HG02571 (cell line): ENCODE measurements around the gene SPAG9.
"Not testable (repeated sequence)": the region's sequence is repeated elsewhere in the genome, so short reads cannot be mapped to it uniquely, and the experiment has no call there.

ENCODE experiments used
- ATAC-seq: cut with Tn5 transposase; IDR thresholded peaks from one replicate; pipeline ENCODE4 v1.9.1; 2021; ENCODE audit warnings: mild to moderate bottlenecking, moderate library complexity; ENCODE audit not compliant: unreplicated experiment

The SPAG9 gene

DNA sequence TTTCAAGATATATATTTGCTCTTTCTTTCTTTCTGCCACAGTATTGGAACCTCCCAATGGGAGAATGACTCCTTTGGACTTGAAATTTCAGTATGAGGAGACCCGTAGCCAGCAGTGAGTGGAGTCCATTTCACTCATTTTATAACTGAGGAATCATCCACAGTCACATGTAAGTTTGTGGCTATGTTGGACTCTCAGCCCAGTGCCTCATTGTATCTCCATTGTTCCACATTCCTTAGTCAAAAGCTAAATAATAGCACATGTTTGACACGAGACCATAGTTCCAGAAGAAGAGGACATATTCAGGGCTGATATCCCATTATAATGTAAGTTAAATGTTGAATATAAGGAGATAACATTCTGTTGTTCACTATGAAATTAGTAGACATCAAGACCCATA is 12.7 kb upstream of the SPAG9 start:
- ATAC-seq: no peak

DNA sequence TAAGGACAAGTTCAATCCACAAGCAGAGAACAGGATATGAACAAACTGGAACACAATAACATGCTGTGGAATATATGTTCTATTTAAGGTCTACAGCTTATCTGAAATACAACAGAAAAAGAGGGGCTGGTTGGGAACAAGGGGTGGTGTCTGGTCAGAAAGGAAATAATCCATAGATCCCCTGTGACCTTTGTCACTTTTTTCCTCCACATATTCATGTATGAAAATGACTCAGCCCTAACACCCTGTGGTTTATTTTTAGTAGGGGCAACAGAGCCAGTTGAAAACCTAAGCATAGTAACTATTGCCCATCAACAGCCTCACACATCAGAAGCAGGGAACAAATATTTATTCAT is 12.3 kb upstream of the SPAG9 start:
- ATAC-seq: no peak

DNA sequence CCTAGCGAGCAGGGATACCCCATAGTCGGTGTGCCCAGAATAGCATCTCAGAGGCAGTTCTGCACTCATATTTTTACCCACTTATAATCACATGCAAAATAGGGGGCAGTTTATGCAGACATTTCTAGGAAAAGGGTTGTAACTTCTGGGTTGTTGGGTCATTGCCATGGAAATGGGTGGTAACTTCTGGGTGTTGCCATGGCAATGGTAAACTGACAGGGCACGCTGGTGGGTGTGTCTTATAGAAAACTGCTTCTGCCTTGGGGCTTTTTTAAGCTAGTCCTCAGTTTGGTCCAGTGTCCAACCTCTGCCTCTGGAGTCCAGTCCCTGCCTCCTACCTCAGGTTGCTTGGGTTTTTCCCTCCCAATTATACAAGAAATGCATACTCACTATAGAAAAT is 7.4 kb upstream of the SPAG9 start:
- no peak for ATAC-seq

DNA sequence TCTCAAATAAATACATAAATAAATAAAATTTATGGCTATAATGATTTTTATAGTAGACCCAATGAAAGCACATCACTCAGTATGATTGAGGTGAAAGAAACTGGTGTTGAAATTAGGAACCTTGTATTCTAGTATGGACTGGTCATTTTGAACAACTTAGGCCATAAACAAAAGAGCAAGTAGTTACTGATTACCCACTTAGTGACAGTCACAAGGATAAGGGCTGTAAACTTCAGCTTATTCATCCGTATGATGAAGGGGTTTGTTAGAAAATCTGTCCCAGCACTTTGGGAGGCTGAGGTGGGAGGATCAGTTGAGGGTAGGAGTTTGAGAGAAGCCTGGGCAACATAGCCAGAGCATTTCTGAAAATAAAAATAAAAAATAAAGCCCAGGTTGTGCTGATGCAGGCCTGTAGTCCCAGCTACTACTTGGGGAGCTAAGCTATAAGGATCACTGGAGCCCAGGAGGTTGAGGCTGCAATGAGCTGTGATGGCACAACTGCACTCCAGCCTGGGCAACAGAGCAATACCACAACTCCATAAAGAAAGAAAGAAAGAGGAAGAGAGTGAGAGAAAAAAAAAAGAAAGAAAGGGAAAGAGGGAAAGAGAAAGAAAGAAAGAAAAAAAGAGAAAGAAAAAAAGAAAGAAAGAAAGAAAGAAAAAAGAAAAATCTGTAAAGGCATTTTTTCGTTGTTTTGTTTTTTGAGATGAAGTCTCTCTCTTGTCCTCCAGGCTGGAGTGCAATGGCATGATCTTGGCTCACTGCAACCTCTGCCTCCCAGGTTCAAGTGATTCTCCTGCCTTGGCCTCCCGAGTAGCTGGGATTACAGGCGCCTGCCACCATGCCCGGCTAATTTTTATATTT is 4.2 kb upstream of the SPAG9 start:
- ATAC-seq: no peak

DNA sequence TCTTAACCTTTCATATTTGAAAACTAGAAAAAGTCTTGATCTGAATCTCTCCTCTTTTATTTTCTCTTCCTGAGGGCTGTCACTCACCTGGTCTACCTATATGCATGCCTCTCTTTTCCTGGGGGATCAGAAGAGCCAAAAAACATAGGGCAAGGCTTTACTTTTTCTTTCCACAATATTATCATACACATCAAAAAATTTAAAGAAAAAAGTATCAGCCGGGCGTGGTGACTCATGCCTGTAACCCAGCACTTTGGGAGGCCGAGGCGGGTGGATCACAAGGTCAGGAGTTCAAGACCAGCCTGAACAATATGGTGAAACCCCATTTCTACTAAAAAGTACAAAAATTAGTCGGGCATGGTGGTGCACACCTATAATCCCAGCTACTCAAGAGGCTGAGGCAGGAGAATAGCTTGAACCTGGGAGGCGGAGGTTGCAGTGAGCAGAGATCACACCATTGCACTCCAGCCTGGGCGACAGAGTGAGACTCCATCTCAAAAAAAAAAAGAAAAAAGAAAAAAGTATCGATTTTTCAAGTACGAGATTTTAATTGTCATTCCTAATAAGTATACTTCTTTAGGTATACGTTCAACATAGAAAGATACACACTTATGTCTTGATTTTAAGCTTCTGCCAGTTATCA is 1.9 kb upstream of the SPAG9 start:
- ATAC-seq: not testable (repeated sequence)

DNA sequence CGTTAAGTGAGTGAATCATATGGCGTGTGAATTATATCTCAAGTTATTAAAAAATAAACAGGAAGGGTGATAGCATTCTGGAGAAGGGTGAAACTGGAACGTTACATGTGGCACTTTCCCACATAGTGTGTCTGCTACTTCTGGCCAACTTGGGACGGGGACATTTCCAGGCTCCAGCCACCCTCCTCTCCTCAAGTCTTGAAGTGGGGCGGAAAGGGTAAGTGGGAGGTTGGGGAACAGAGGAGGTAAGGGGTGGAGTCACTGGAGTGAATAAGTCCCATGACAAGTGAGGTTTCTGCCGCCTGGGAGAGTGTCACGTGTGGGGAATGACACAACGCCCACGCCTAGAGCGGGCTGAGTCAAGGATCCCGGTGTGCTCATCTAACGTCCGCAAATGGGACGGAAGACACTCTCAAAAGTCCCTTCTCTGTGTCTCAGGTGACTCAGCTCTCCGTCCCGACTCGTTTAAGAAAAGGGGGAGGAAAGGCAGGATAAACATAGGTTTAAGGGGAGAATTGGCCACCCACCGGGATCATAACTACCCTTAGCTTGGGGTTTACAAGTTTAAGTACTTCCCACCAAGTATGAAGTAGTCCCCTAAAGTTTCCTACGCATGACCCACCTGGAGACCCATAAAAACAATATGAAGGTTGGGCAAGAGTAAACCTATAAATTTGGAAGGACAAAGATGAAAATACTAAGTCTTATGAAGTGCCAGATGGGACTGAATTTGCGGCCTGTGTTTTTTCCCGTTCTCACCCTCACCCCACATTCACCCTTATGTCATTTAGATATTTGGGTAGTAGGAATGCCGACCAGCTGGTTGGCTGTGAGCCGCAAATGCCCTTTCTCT is 1.2 kb upstream of the SPAG9 start:
- ATAC-seq: no peak

DNA sequence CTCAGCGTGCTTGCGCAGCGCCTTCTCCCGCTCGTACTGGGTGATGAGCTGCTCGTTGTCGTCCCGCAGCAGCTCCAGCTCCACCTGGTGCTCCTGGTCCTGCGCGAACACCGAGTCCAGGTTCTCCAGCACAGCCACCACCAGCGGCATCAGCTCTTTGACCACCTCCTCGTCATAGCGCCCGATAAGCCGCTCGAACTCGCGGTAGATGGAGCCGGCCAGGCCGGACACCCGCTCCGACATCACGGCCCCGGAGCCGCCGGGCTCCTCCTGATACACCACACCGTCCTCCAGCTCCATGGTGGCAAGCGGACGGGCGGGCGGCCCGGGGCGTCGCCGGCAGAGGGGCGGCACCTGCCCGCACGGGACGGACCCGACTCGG is 320 bp downstream of the SPAG9 start:
- peak; percentile 28 for ATAC-seq

DNA sequence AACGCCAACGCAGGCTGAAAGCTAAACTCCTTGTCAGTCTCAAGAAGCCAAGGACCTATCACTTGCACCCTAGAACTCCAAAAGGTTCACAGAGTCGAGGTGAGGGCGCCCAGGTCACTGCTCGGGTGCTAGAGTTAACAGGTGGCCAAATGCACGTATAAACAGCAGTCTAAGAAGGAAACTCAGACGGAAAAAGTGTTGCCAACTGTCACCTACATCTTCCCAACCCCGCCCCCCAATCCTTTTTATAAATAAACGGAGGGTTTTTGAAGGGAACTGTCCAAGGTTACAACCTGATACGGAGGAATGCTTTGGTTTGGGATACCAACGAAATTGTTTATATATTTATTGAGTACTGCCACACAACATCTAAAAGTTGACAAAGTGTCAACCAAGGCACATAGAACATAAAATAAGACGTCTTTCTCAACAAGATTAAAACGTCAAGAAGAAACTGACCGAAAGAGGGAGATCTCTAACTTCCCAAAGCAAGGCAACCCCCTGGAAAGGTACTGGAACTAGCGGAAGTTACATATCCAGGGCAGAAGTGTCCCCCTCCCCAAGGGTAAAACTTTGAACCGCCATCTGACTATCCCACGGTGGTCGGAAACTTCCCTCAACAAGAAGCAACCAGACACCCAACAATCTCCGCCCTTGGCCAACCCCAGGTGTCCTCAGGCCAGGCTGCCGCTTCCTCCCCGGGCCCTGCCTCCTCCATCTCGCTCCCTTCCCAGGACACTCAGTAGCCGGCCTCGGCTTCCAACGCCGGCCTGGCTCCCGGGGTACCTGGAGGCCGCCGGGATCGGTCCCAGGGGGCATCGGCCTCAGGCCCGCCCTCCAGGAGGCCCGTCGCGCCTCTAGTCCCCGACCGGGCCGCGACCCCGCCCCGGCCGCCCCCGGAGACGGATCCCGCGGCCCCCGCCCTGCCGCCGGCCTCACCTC is 982 bp downstream of the SPAG9 start:
- ATAC-seq: peak; percentile 21

DNA sequence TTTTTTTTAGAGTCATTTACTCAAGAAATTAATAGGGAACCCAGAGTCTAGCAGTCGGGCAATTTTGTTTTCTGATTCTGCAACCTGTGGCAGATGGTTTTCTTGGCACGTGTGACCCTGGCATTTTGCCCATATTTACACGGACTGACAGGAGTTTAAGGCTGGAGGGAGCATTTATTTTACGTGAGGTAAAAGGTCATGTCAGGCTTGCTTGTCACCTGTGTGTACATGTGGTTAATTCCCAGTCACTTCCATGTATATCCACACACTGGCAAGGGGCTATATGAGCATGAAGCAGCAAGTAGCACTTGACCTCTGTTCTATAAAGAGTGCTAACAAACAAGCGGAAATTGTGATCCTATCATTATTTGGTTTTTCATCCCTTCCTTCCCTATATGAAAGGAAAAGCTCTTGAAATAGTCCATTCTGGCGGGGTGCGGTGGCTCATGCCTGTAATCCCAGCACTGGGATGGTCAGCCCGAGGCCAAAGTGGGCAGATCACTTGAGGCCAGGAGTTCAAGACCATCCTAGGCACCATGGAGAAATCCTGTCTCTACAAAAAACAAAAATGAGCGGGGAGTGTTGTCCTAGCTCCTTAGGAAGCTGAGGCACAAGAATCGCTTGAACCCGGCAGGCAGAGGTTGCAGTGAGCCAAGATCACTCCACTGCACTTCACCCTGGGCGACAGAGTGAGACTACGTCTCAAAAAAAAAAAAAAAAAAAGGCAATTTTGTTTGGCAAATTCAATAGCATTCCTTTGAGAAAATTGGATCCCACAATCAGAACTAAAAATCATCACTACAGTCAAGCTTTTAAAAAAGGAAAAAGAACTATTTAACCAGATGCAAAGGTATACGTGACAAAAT is 2.1 kb downstream of the SPAG9 start:
- ATAC-seq: no peak

DNA sequence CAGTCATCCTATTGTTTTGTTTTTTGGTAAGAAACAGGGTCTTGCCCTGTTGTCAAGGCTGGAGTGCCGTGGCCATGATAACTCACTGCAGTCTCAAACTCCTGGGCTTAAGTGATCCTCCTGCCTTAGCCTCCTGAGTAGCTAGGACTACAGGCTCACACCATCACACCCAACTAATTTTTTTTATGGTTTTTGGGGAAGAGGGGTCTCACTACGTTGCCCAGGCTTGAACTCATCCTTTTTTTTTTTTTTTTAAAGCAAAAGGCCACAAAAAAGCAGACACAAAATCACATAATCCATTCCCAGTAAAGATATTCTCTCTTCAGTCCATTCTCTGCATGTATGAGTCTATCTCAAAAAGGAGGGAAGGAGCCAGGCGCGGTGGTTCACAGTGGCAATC is 5.5 kb downstream of the SPAG9 start:
- ATAC-seq: no peak

DNA sequence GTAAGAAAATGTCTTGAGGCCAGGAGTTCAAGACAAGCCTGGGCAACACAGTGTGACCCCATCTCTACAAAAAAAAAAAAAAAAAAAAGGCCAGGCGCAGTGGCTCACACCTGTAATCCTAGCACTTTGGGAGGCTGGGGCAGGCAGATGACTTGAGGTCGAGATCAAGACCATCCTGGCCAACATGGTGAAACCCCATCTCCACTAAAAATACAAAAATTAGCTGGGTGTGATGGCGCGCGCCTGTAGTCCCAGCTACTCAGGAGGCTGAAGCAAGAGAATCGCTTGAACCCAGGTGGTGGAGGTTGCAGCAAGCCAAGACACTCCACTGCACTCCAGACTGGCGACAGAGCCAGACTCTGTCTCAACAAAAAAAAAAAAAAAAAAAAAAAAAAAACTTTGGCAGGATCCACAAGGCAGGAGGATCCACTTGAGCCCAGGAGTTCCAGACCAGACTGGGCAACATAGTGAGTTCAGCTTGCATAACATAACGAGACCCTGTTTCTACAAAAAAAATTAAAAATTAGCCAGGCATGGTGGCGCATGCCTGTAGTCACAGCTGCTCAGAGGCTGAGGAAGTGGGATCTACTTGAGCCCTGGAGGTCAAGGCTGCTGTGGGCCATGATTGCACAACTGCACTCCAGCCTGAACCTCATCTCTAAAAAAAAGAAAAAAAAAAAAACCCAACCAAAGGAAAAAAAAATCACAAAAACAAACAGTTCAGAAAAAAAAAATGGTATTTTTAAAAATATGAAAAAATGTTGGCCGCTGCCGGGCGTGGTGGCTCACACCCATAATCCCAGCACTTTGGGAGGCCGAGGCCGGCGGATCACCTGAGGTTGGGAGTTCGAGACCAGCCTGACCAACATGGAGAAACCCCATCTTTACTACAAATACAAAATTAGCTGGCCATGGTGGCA is 8.1 kb downstream of the SPAG9 start:
- ATAC-seq: not testable (repeated sequence)

DNA sequence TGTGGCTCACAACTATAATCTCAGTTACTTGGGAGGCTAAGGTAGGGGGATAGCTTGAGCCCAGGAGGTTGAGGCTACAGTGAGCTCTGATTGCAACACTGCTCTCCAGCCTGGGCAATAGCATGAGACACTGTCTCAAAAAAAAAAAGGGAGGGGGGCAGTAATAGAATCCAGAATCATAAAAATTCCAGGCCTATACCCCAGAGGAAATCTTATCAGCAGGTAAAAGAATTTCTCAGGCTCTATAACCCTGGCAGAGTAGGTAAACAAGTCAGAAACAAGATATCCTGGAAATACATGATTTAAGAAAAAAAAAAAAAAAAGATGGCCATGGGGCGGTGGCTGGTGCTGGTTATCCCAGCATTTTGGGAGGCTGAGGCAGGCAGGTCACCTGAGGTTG is 12.9 kb downstream of the SPAG9 start:
- no peak for ATAC-seq

DNA sequence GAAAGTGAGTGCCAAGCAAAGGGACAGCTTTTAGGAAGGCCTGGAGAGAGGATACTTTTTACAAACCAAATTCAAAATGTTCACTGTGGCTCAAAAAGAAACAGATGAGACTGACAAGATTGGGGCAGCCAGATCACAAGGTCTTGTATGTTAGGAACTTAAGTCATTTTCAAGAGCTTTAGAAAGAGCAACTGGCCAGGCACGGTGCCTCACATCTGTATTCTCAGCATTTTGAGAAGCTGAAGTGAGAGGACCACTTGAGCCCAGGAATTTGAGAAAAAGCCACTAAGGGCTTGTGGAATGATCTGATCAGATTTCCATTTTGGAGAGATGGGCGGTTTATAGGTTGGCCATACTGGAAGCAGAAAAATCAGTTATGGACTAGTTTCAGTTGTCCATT is 17.2 kb downstream of the SPAG9 start:
- ATAC-seq: no peak

DNA sequence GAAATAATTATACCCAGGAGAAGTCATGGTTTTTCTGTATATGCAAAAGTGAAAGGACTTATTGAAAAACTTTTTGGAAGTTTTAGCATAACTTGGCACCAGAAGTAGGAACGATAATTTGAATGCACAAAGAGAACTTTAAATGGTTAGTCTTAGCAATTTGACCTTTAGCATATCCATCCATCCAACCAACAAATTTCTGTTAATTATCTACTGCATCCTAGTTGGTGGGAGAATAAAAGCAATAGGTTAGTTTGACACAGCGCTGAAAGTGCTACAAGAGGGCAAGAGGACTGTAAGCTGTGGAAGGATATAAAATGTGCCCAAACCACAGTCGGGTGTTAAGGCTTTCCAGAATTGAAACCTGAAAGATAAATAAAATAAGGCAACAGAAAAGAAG is 17.6 kb downstream of the SPAG9 start:
- no peak for ATAC-seq

DNA sequence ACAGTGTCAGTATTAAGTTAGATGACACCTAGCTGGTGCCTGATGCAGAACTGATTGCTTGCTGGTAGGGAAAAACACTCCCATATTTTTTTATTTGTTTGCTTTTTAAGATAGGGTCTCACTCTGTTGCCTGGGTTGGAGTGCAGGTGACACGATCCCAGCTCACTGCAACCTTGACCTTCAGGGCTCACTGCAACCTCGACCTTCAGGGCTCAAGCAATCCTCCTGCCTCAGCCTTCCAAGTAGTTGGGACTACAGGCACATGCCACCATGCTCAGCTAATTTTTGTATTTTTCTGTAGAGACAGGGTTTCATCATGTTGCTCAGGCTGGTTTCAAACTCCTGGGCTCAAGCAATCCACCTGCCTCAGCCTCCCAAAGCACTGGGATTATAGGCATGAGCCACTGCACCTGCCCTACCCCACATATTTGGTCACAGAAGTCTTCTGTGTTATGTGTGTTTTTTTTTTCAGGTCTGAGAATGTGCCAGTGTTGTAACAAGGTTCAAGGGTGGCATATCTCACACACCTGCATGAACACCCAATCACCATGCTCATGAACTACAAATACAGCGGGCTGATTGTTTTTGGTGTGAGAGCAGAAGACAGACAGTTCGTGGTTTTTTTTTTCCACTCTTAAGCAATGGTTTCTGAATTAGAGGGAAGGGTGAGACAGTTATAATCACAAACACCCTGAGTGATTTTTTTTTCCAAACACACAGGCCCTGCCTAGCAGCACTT is 22.8 kb downstream of the SPAG9 start:
- ATAC-seq: no peak

DNA sequence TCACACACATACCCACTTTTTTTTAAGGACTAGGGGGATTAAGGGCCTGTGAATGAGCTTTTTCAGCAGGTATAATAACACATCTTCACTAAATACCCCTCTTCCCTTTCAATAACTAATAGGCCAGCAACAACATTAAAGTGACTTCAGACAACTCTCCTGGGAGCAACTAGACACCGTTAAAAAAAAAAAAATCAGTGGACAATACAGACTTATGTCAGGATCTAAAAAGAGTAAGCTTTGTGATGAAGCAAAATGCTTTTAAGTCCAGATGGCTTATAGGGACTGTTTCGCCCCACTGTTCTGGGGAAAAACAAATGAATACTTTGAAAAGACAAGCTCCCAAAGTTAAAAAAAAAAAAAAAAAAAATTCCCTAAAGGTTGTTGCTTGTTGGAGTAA is 29.0 kb downstream of the SPAG9 start:
- no peak for ATAC-seq

DNA sequence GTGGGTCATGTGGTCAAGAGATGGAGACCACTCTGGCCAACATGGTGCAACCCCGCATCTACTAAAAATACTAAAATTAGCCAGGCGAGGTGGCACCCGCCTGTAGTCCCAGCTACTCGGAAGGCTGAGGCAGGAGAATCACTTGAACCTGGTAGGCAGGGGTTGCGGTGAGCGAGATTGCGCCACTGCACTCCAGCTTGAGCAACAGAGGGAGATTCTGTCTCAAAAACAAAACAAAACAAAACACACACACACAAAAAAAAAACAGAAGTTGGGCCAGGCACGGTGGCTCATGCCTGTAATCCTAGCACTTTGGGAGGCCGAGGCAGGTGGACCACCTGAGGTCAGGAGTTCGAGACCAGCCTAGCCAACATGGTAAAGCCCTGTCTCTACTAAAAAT is 31.8 kb downstream of the SPAG9 start:
- ATAC-seq: not testable (repeated sequence)

DNA sequence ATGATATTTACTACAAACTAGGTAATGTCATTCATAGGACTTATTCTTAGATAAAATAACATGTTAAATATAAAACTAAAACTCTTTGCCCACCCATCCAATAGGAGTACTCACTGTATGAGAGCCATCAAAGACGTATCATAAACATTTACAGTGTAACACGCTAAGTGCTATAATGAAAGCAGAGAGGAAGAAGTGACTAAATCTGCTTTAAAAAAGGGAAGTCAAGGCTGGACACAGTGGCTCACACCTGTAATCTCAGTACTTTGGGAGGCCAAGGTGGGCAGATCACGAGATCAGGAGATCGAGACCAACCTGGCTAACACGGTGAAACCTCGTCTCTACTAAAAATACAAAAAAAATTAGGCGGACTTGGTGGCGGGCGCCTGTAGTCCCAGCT is 32.4 kb downstream of the SPAG9 start:
- no peak for ATAC-seq
